ENCODE measurements around the gene TRAPPC10.

DNA sequence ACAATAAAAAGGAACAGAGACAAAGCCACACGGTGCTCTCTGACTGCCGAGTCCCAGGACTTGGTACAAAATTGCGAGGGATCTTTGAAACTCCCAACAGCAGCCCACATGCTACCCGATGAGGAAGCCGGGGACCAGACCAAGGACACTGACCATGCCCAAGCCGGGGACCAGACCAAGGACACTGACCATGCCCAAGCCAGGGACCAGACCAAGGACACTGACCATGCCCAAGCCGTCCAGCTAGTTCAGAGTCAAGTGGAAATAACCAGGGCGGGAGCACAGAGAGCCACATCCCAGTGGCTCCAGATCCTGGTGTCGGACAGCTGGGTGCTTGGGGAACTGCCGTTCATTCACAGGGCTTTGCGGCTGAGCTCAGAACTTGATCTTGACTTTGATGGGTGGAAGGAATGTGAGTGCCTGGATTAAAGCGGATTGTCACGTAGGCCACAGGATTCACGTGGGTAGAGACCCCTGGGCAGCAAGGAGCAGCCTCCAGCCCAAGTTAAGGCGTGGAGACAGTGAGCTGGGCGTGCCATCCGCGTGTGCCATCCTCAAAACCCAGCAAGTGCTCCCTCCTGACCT is 16.5 kb upstream of the TRAPPC10 start:
- no peak for TF ChIP-seq POLR2AphosphoS5 (IDR thresholded peaks at IDR 0.05)
- no peak for TF ChIP-seq CTCF (IDR thresholded peaks at IDR 0.05)
- TF ChIP-seq POLR2A (IDR thresholded peaks at IDR 0.05), result no peak
